Left ventricle myocardium inferior (tissue), 1 donor: ENCODE results near the gene NEDD9. TPM values are rescaled to one million over a fixed set of nuclear protein-coding genes. Genes with fewer than 3 reads are reported as not detected.

ENCODE experiments used
- DNase-seq: peaks from one replicate; pipeline ENCODE4 v3.0.0-alpha.2; 2020
- H3K27ac ChIP-seq: fragments of 200-600 bp; replicated peaks from 2 replicates; pipeline ENCODE4 v1.8.0; 2021
- H3K27me3 ChIP-seq: fragments of 200-600 bp; 2 replicates; pipeline ENCODE4 v1.8.0; 2021; ENCODE audit warnings: low read depth
- H3K36me3 ChIP-seq: fragments of 200-600 bp; 2 replicates; pipeline ENCODE4 v1.8.0; 2021
- H3K4me1 ChIP-seq: fragments of 200-600 bp; 2 replicates; pipeline ENCODE4 v1.8.0; 2021
- H3K4me3 ChIP-seq: fragments of 200-600 bp; 2 replicates; pipeline ENCODE4 v1.8.0; 2021; ENCODE audit warnings: mild to moderate bottlenecking, moderate library complexity
- H3K9me3 ChIP-seq: fragments of 200-600 bp; replicated peaks from 2 replicates; pipeline ENCODE4 v1.8.0; 2021
- CTCF ChIP-seq: fragments of 200-600 bp; IDR thresholded peaks from 2 replicates; pipeline ENCODE4 v1.8.0; 2021; ENCODE audit warnings: antibody characterized with exemption, mild to moderate bottlenecking, borderline replicate concordance
- intact Hi-C: fragments of 100-400 bp; cut with micrococcal nuclease; formaldehyde crosslinking; loops from one replicate; pipeline ENCODE4 v1.11.0; 2022
- total RNA-seq: library from RNA; stranded (reverse); fragmentation: NEBNext Ultra II Directional; extraction: Animal tissue kit (Norgen Biotek cat#: 25700); gene quantifications from one replicate; pipeline ENCODE4 v1.2.1, GENCODE V29; 2021
- donor health status: DM: no; HTN: yes; CAD: no; lungs with severe emphysema.

The NEDD9 gene
- total RNA-seq, 1 donor from 2014 or later = 28.1 TPM

GRCh38 chr6:11181478-11182136 is 50.9 kb downstream of the NEDD9 start:
- Histone ChIP-seq H3K4me3 (no peak overlapping the region), H3K27me3 (no peaks in the 10 kb centered on the region), H3K4me1 (no peaks in the 10 kb centered on the region), H3K36me3 (peaks cover 31% of the 10 kb centered on the region), H3K9me3 (peaks cover 23% of the 10 kb centered on the region), H3K27ac (no peak overlapping the region)
- intact Hi-C loops = no loop called here
- no peak for TF ChIP-seq CTCF
- DNase-seq = no peak

- no peaks in the 10 kb centered on the region for H3K27me3 ChIP-seq
- DNase-seq = no peak
- H3K27ac ChIP-seq = peak overlapping the region; percentile 6
- H3K4me3 ChIP-seq = no peak overlapping the region
- intact Hi-C loops = no loop called here
- no peak for TF ChIP-seq CTCF
- peaks cover 23% of the 10 kb centered on the region for H3K9me3 ChIP-seq
- H3K36me3 ChIP-seq = peaks cover 12% of the 10 kb centered on the region
- H3K4me1 ChIP-seq = no peaks in the 10 kb centered on the region
Observed at GRCh38 chr6:11179419-11180202, 52.9 kb downstream of the NEDD9 start.

DNA sequence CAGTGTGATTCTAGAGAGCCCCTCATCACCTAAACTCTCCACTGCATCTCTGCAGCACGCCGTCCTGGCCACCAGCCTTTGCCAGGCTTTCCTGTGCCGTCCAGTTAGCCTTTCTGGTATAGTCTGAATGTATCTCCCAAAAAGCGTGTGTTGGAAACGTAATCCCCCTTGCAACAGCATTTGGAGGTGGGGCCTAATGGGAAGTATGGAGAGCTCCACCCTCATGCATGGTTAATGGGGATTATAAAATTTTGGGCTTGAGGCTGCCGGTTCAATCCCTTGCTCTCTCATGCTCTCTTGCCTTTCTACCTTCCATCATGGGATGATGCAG is 53.4 kb downstream of the NEDD9 start:
- peaks cover 6% of the 10 kb centered on the region for H3K36me3 ChIP-seq
- intact Hi-C loops = no loop called here

DNA sequence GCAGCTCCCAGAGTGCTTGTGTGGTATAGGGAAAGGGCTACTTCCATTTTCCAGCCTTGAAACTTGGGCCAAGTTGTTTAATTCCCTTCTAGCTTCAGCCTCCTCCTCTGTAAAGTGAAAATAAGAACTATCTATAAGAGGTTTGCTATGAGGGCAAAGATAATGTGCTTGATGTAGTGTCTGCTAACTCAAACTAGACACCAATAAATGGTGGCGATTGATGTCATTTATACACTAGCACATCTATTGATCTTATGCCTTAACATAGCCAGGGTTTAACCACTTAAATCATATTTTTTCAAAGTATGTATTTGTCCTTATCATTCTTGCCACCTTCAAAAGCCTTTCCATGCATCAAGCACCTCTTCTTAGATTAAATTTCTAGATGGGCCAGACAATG is 55.2 kb downstream of the NEDD9 start:
- Histone ChIP-seq H3K36me3 (no peaks in the 10 kb centered on the region), H3K27ac (no peak overlapping the region), H3K4me3 (no peak overlapping the region), H3K4me1 (peaks cover 8% of the 10 kb centered on the region), H3K27me3 (no peaks in the 10 kb centered on the region), H3K9me3 (peaks cover 20% of the 10 kb centered on the region)
- intact Hi-C loops = no loop called here
- DNase-seq = no peak
- no peak for TF ChIP-seq CTCF

More for the DNA sequence above, 53.4 kb downstream of the NEDD9 start:
- no peaks in the 10 kb centered on the region for H3K4me1 ChIP-seq
- no peaks in the 10 kb centered on the region for H3K27me3 ChIP-seq
- no peak overlapping the region for H3K27ac ChIP-seq
- TF ChIP-seq CTCF = no peak
- no peak overlapping the region for H3K4me3 ChIP-seq
- DNase-seq = no peak
- H3K9me3 ChIP-seq = peaks cover 23% of the 10 kb centered on the region

DNA sequence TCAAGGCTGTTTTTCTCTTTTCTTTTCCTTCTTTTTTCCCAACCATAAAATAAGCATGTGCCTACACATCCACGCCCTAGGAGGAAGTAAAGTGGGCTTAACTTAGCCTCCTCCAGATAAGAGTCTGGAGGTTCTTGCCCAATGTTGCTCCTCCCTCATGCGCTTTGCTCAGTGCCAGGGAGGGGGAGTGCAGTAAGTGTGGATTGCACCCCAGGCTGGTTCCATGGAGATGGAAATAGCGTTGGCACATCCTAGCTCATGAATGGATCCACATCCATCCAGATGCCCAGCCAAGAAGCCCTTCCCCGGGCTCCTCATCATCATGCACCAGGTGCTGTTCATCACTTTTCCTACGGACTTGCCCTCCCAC is 58.2 kb downstream of the NEDD9 start:
- H3K4me3 ChIP-seq = no peak overlapping the region
- H3K36me3 ChIP-seq = no peaks in the 10 kb centered on the region
- TF ChIP-seq CTCF = no peak
- no peak overlapping the region for H3K27ac ChIP-seq
- DNase-seq = no peak
- peaks cover 3% of the 10 kb centered on the region for H3K9me3 ChIP-seq
- intact Hi-C loops = no loop called here
- H3K27me3 ChIP-seq = no peaks in the 10 kb centered on the region
- peaks cover 12% of the 10 kb centered on the region for H3K4me1 ChIP-seq
